Heart left ventricle (tissue), 16 donors: ENCODE data around the gene TCF19. TPM values are rescaled to one million over a fixed set of nuclear protein-coding genes. Genes with fewer than 3 reads are reported as not detected.
"Not testable (repeated sequence)": the region's sequence is repeated elsewhere in the genome, so short reads cannot be mapped to it uniquely, and the experiment has no call there.

Source experiments
- ATAC-seq, 4 donors: fragments of 200-7000 bp; cut with Tn5 transposase; one replicate each; pipeline ENCODE4 v1.9.1; 2020 to 2022; ENCODE audit warnings: moderate library complexity in 4 of 4, mild to moderate bottlenecking in 3 of 4, moderate number of reproducible peaks in 1 of 4
- DNase-seq, 5 donors: peaks; one replicate each; pipeline ENCODE4 v3.0.0-alpha.2; 2020
- H3K27ac ChIP-seq, 12 donors: fragments of 200-600 bp; sonication (generic) in 4 of 12; one replicate each; pipeline versions ENCODE4 v1.5.0 to v1.8.0; 2016 to 2022; ENCODE audit warnings: mild to moderate bottlenecking in 2 of 12
- H3K27me3 ChIP-seq, 9 donors: fragments of 200-600 bp; sonication (generic) in 2 of 9; one replicate each; pipeline versions ENCODE4 v1.5.1 to v1.8.0; 2016 to 2022; ENCODE audit warnings: mild to moderate bottlenecking in 3 of 9
- H3K36me3 ChIP-seq, 9 donors: fragments of 200-600 bp; sonication (generic) in 2 of 9; one replicate each; pipeline versions ENCODE4 v1.5.0 to v1.8.0; 2018 to 2022; ENCODE audit warnings: mild to moderate bottlenecking in 2 of 9
- H3K4me1 ChIP-seq, 12 donors: fragments of 200-600 bp; sonication (generic) in 4 of 12; one replicate each; pipeline versions ENCODE4 v1.5.0 to v1.8.0; 2016 to 2022; ENCODE audit warnings: mild to moderate bottlenecking in 3 of 12
- H3K4me3 ChIP-seq, 12 donors: fragments of 200-600 bp; sonication (generic) in 4 of 12; one replicate each; pipeline versions ENCODE4 v1.5.0 to v1.8.0; 2017 to 2022; ENCODE audit warnings: mild to moderate bottlenecking in 9 of 12, moderate library complexity in 4 of 12
- H3K9me3 ChIP-seq, 12 donors: fragments of 200-600 bp; sonication (generic) in 4 of 12; one replicate each; pipeline versions ENCODE4 v1.5.0 to v1.8.0; 2016 to 2022; ENCODE audit warnings: mild to moderate bottlenecking in 1 of 12
- CTCF ChIP-seq, 12 donors: fragments of 200-600 bp; sonication (generic) in 4 of 12; IDR thresholded peaks; one replicate each; pipeline versions ENCODE4 v1.5.0 to v1.8.0; 2018 to 2022; ENCODE audit warnings: antibody characterized with exemption in 12 of 12, mild to moderate bottlenecking in 5 of 12
- POLR2A ChIP-seq, 2 donors: fragments of 450-650 bp; IDR thresholded peaks; one replicate each; pipeline ENCODE4 v1.6.1; 2017; ENCODE audit warnings: antibody characterized with exemption in 2 of 2, mild to moderate bottlenecking in 2 of 2, moderate library complexity in 2 of 2
- WGBS, 4 donors: extraction: QIAGEN DNeasy Blood & Tissue Kit in 2 of 4; methylation state at CpG; one replicate each; pipeline versions ENCODE4 v1.1.5 to v1.1.7; 2013 to 2018; 5-methylcytosine and 5-hydroxymethylcytosine counted together
- intact Hi-C, 10 donors: fragments of 100-400 bp; cut with DNase I; formaldehyde crosslinking; loops; one replicate each; pipeline versions ENCODE4 v1.11.1 to v1.14.2; 2022
- polyA plus RNA-seq, 2 donors: library from polyadenylated mRNA; stranded (reverse); fragments of 200-250 nt; gene quantifications; one replicate each; pipeline ENCODE4 v1.2.3, GENCODE V29; 2013
- total RNA-seq, 9 donors: library from RNA; depleted of rRNA in 2 of 9; stranded (reverse); fragments of >200 nt in 2 of 9; fragmentation: NEBNext Ultra II Directional in 3 of 9; extraction: Animal tissue kit (Norgen Biotek cat#: 25700) in 3 of 9; gene quantifications; one replicate each; pipeline versions ENCODE4 v1.1.0 to v1.2.4, GENCODE V29; 2016 to 2023
- donor health status: ischemic (EF 13 %, LVEDD 7.1; RV severe dilation, severe dysfunction).
- donor health status: healthy with polysubstance abuse.
- donor health status: DM: no; HTN: yes; CAD: no.
- donor health status: DM: no; HTN: no; CAD: no.
- donor health status: ischemic (EF 25% LVEDD 6.9; RV normal size, moderate dysfunction).
- donor health status: ischemic (EF 25% LVEDD 5.7; RV mildly dilated, moderate dysfunction).
- donor health status: healthy.
- donor health status: DM: yes; HTN: yes; CAD: no.
- donor health status: ischemic (EF 35%, LVEDD 5.7; RV mildly dilated, moderate dysfunction).
- donor health status: nonischemic (EF 11% LVEDD 7.7; RV severe dilation, severe dysfunction).
- donor health status: DM: yes; HTN: yes; CAD: no.
- donor health status: PGD.
- donor health status: ischemic (EF 29% LVEDD 5.4; RV normal size, mild dysfunction).
- donor health status: nonischemic (EF 23%, LVEDD 6.1; RV moderate dilation, normal function).

The TCF19 gene
- total and polyA plus RNA-seq, 11 donors: 1.8 to 12.9 (median 2.6) TPM

GRCh38 chr6:31193206-31193605, 34.8 kb downstream of the TCF19 start:
- H3K27me3 ChIP-seq: no peaks in the 10 kb centered on the region
- no peaks in the 10 kb centered on the region for H3K9me3 ChIP-seq
- intact Hi-C loops: loop anchor here in 4 of 10 donors (2.0 to 10.0 kb wide), 3 partner anchors 54 to 278 kb away; partner anchors contain the start of genes PSORS1C2 (in 1 of the 4) and VARS2 (in 1 of the 4)
- peaks cover 0 to 10% (median 4%) of the 10 kb centered on the region in 12 donors for H3K4me1 ChIP-seq
- no peak overlapping the region for H3K4me3 ChIP-seq
- DNase-seq: no peak
- no peak for ATAC-seq
- TF ChIP-seq POLR2A (IDR thresholded peaks at IDR 0.05) (no peak), CTCF (IDR thresholded peaks at IDR 0.05) (no peak)
- H3K27ac ChIP-seq: no peak overlapping the region
- H3K36me3 ChIP-seq: peaks cover 0 to 4% (median 0%) of the 10 kb centered on the region in 9 donors
- 74 to 86% (median 79%) methylated on average over 8 of the region's 8 CpGs for WGBS, 4 donors

- Histone ChIP-seq H3K27ac (no peak overlapping the region), H3K4me3 (no peak overlapping the region), H3K4me1 (peaks cover 0 to 21% (median 10%) of the 10 kb centered on the region in 12 donors), H3K36me3 (peaks cover 0 to 4% (median 0%) of the 10 kb centered on the region in 9 donors), H3K27me3 (no peaks in the 10 kb centered on the region), H3K9me3 (no peaks in the 10 kb centered on the region)
- DNase-seq (no peak), ATAC-seq (no peak)
- intact Hi-C loops: loop anchor here in 2 of 10 donors (2.0 to 10.0 kb wide), 3 partner anchors 55 to 279 kb away; partner anchors contain the start of genes PSORS1C2 (in 1 of the 2) and VARS2 (in 1 of the 2)
- WGBS, 4 donors: 69 to 78% (median 75%) methylated on average over 6 of the region's 6 CpGs
- no peak for TF ChIP-seq CTCF (IDR thresholded peaks at IDR 0.05)
- no peak for TF ChIP-seq POLR2A (IDR thresholded peaks at IDR 0.05)
These were observed 35.9 kb downstream of the TCF19 start for GRCh38 chr6:31194061-31194834.

GRCh38 chr6:31195308-31195979, 37.1 kb downstream of the TCF19 start:
- WGBS, 4 donors: 95 to 97% (median 96%) methylated on average over 27 to 41 of the region's 41 CpGs
- not testable (repeated sequence) for H3K9me3 ChIP-seq, H3K4me3 ChIP-seq, H3K27ac ChIP-seq, DNase-seq, H3K36me3 ChIP-seq, ATAC-seq, H3K27me3 ChIP-seq
- H3K4me1 ChIP-seq: peaks cover 0 to 24% (median 10%) of the 10 kb centered on the region in 12 donors
- intact Hi-C loops: loop anchor here in 4 of 10 donors (2.0 to 10.0 kb wide), 5 partner anchors 57 to 281 kb away; partner anchors contain the start of genes HLA-C (in 2 of the 4), PSORS1C2 (in 1 of the 4) and VARS2 (in 1 of the 4)

GRCh38 chr6:31196251-31197022, 38.0 kb downstream of the TCF19 start:
- not testable (repeated sequence) for H3K36me3 ChIP-seq, H3K27me3 ChIP-seq, ATAC-seq, DNase-seq
- 72 to 80% (median 74%) methylated on average over 25 of the region's 25 CpGs for WGBS, 4 donors
- intact Hi-C loops: loop anchor here (1.0 to 10.0 kb wide), 8 partner anchors 76 to 282 kb away; partner anchors contain the start of genes HLA-C (in 6 of the 10), HLA-B (in 1 of the 10) and VARS2 (in 1 of the 10)
- H3K27ac ChIP-seq: peak overlapping the region in 11 of 12 donors; percentile 95 to 99 (median 98)
- H3K9me3 ChIP-seq: peaks cover 0 to 16% (median 0%) of the 10 kb centered on the region in 12 donors
- peak overlapping the region in 10 of 12 donors; percentile 64 to 87 (median 80) for H3K4me3 ChIP-seq
- H3K4me1 ChIP-seq: peaks cover 0 to 24% (median 10%) of the 10 kb centered on the region in 12 donors
